Left ventricle myocardium inferior (tissue), 1 donor: ENCODE results near the gene SMIM3. TPM values are rescaled to one million over a fixed set of nuclear protein-coding genes. Genes with fewer than 3 reads are reported as not detected.
"Not testable (repeated sequence)": the region's sequence is repeated elsewhere in the genome, so short reads cannot be mapped to it uniquely, and the experiment has no call there.

Source experiments
- DNase-seq: peaks from one replicate; pipeline ENCODE4 v3.0.0-alpha.2; 2020
- H3K27ac ChIP-seq: fragments of 200-600 bp; replicated peaks from 2 replicates; pipeline ENCODE4 v1.8.0; 2021
- H3K27me3 ChIP-seq: fragments of 200-600 bp; 2 replicates; pipeline ENCODE4 v1.8.0; 2021; ENCODE audit warnings: low read depth
- H3K36me3 ChIP-seq: fragments of 200-600 bp; 2 replicates; pipeline ENCODE4 v1.8.0; 2021
- H3K4me1 ChIP-seq: fragments of 200-600 bp; 2 replicates; pipeline ENCODE4 v1.8.0; 2021
- H3K4me3 ChIP-seq: fragments of 200-600 bp; 2 replicates; pipeline ENCODE4 v1.8.0; 2021; ENCODE audit warnings: mild to moderate bottlenecking, moderate library complexity
- H3K9me3 ChIP-seq: fragments of 200-600 bp; replicated peaks from 2 replicates; pipeline ENCODE4 v1.8.0; 2021
- CTCF ChIP-seq: fragments of 200-600 bp; IDR thresholded peaks from 2 replicates; pipeline ENCODE4 v1.8.0; 2021; ENCODE audit warnings: antibody characterized with exemption, mild to moderate bottlenecking, borderline replicate concordance
- intact Hi-C: fragments of 100-400 bp; cut with micrococcal nuclease; formaldehyde crosslinking; loops from one replicate; pipeline ENCODE4 v1.11.0; 2022
- total RNA-seq: library from RNA; stranded (reverse); fragmentation: NEBNext Ultra II Directional; extraction: Animal tissue kit (Norgen Biotek cat#: 25700); gene quantifications from one replicate; pipeline ENCODE4 v1.2.1, GENCODE V29; 2021
- donor health status: DM: no; HTN: yes; CAD: no; lungs with severe emphysema.

The SMIM3 gene
- total RNA-seq, 1 donor from 2014 or later, result 15.7 TPM

- TF ChIP-seq CTCF, result no peak
- Histone ChIP-seq H3K9me3 (peaks cover 11% of the 10 kb centered on the region), H3K4me3 (no peak overlapping the region), H3K27me3 (no peaks in the 10 kb centered on the region), H3K4me1 (peaks cover 33% of the 10 kb centered on the region), H3K27ac (no peak overlapping the region), H3K36me3 (peaks cover 31% of the 10 kb centered on the region)
- no peak for DNase-seq
- intact Hi-C loops, result no loop called here
Measured at GRCh38 chr5:150740992-150741391, 37.6 kb upstream of the SMIM3 start.

- H3K4me1 ChIP-seq, result peaks cover 30% of the 10 kb centered on the region
- H3K36me3 ChIP-seq, result peaks cover 21% of the 10 kb centered on the region
- H3K4me3 ChIP-seq, intact Hi-C loops, DNase-seq, H3K27me3 ChIP-seq, H3K9me3 ChIP-seq: not testable (repeated sequence)
- H3K27ac ChIP-seq, result peak overlapping the region; percentile 6
Measured at GRCh38 chr5:150742455-150743141, 36.0 kb upstream of the SMIM3 start.

GRCh38 chr5:150743142-150743488, 35.4 kb upstream of the SMIM3 start:
- DNase-seq, H3K9me3 ChIP-seq, H3K27ac ChIP-seq, intact Hi-C loops, H3K27me3 ChIP-seq, H3K4me3 ChIP-seq: not testable (repeated sequence)
- H3K4me1 ChIP-seq, result peaks cover 25% of the 10 kb centered on the region
- peaks cover 21% of the 10 kb centered on the region for H3K36me3 ChIP-seq

- TF ChIP-seq CTCF, result no peak
- Histone ChIP-seq H3K4me3 (no peak overlapping the region), H3K9me3 (no peaks in the 10 kb centered on the region), H3K4me1 (peaks cover 49% of the 10 kb centered on the region), H3K27ac (no peak overlapping the region), H3K27me3 (no peaks in the 10 kb centered on the region), H3K36me3 (peaks cover 58% of the 10 kb centered on the region)
- DNase-seq, result no peak
- intact Hi-C loops, result no loop called here
Measured at GRCh38 chr5:150750469-150750868, 28.1 kb upstream of the SMIM3 start.

- Histone ChIP-seq H3K27ac (no peak overlapping the region), H3K9me3 (no peaks in the 10 kb centered on the region), H3K4me3 (no peak overlapping the region), H3K36me3 (peaks cover 66% of the 10 kb centered on the region), H3K4me1 (peaks cover 56% of the 10 kb centered on the region), H3K27me3 (no peaks in the 10 kb centered on the region)
- intact Hi-C loops, result no loop called here
- no peak for DNase-seq
- no peak for TF ChIP-seq CTCF
Measured at GRCh38 chr5:150751096-150751891, 27.3 kb upstream of the SMIM3 start.

GRCh38 chr5:150753463-150753862, 25.1 kb upstream of the SMIM3 start:
- intact Hi-C loops, result no loop called here
- H3K27ac ChIP-seq, result no peak overlapping the region
- peaks cover 77% of the 10 kb centered on the region for H3K4me1 ChIP-seq
- no peak for DNase-seq
- H3K36me3 ChIP-seq, result peaks cover 67% of the 10 kb centered on the region
- no peak overlapping the region for H3K4me3 ChIP-seq
- no peaks in the 10 kb centered on the region for H3K9me3 ChIP-seq
- no peak for TF ChIP-seq CTCF
- H3K27me3 ChIP-seq, result no peaks in the 10 kb centered on the region
